ENCODE measurements around the gene ATXN7. TPM values are rescaled to one million over a fixed set of nuclear protein-coding genes. Genes with fewer than 3 reads are reported as not detected.

ATXN7 gene
- total RNA-seq, 1 donor from 2014 or later: 9.5 TPM

GRCh38 chr3:63932509-63933212, 69.0 kb downstream of the ATXN7 start:
- DNase-seq (ENCODE audit: low read depth) (no peak), FAIRE-seq (no peak)
- Histone ChIP-seq H3K4me3 (ENCODE audit: low read depth, low read length) (no peak overlapping the region), H3K27me3 (ENCODE audit: control insufficient read depth, insufficient read depth, low read length) (no peaks in the 10 kb centered on the region), H3K36me3 (ENCODE audit: control insufficient read depth, insufficient read depth, low read length) (no peaks in the 10 kb centered on the region)
- TF ChIP-seq, protein P1, sequence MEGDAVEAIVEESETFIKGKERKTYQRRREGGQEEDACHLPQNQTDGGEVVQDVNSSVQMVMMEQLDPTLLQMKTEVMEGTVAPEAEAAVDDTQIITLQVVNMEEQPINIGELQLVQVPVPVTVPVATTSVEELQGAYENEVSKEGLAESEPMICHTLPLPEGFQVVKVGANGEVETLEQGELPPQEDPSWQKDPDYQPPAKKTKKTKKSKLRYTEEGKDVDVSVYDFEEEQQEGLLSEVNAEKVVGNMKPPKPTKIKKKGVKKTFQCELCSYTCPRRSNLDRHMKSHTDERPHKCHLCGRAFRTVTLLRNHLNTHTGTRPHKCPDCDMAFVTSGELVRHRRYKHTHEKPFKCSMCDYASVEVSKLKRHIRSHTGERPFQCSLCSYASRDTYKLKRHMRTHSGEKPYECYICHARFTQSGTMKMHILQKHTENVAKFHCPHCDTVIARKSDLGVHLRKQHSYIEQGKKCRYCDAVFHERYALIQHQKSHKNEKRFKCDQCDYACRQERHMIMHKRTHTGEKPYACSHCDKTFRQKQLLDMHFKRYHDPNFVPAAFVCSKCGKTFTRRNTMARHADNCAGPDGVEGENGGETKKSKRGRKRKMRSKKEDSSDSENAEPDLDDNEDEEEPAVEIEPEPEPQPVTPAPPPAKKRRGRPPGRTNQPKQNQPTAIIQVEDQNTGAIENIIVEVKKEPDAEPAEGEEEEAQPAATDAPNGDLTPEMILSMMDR (IDR thresholded peaks at IDR 0.05; ENCODE audit: insufficient read depth, low read length, severe bottlenecking): no peak

GRCh38 chr3:63933459-63933858, 69.8 kb downstream of the ATXN7 start:
- TF ChIP-seq, protein P1 (IDR thresholded peaks at IDR 0.05; ENCODE audit: insufficient read depth, low read length, severe bottlenecking): no peak
- H3K36me3 ChIP-seq (ENCODE audit: control insufficient read depth, insufficient read depth, low read length): no peaks in the 10 kb centered on the region
- H3K27me3 ChIP-seq (ENCODE audit: control insufficient read depth, insufficient read depth, low read length): no peaks in the 10 kb centered on the region
- DNase-seq (ENCODE audit: low read depth) (no peak), FAIRE-seq (no peak)
- no peak overlapping the region for H3K4me3 ChIP-seq (ENCODE audit: low read depth, low read length)

DNA sequence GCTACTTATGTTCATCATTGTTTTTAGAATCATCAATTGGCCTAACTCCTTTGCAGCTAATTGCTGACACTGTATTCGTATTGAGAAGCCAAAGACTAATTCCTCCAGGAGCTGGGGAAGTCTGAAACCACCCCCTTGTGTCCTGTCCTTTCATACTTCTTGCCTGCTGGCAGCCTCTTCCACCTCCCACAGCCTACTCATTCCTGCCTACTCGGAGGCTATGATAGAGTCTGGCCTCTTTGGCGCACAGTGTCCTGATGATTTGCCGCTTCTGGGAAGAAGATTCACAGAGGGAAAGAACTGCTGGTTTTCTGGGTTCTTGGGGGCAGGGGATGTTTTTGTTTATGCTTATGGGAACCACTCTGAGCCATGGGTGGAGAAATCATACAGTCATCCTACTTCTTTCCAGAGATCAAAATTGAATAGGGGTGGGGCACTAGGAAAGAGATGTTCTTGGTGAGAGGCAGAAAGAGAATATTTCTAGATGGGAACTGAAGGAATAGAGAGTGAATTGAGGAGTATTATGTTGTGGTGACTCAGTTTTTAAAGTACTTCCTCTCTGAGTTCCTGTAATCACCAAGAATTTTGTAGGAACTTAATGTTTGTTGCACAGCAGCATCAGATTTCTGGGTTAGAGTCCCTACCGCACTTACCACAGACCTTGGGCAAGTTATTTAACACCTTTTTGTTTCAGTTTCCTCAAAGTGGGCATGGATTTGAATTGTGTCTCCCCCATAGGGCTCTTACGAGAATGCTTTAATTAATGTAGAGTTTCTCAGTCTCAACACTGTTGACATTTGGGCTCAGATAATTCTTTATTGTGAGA, 70.6 kb downstream of the ATXN7 start:
- DNase-seq (ENCODE audit: low read depth) (no peak), FAIRE-seq (no peak)
- TF ChIP-seq, protein P1 (IDR thresholded peaks at IDR 0.05; ENCODE audit: insufficient read depth, low read length, severe bottlenecking): no peak
- Histone ChIP-seq H3K27me3 (ENCODE audit: control insufficient read depth, insufficient read depth, low read length) (no peaks in the 10 kb centered on the region), H3K4me3 (ENCODE audit: low read depth, low read length) (no peak overlapping the region), H3K36me3 (ENCODE audit: control insufficient read depth, insufficient read depth, low read length) (no peaks in the 10 kb centered on the region)

- Histone ChIP-seq H3K4me3 (ENCODE audit: low read depth, low read length) (no peak overlapping the region), H3K36me3 (ENCODE audit: control insufficient read depth, insufficient read depth, low read length) (peaks cover under 1% of the 10 kb centered on the region), H3K27me3 (ENCODE audit: control insufficient read depth, insufficient read depth, low read length) (no peaks in the 10 kb centered on the region)
- TF ChIP-seq, protein P1 (IDR thresholded peaks at IDR 0.05; ENCODE audit: insufficient read depth, low read length, severe bottlenecking): no peak
- DNase-seq (ENCODE audit: low read depth) (no peak), FAIRE-seq (no peak)
Observed at GRCh38 chr3:63936925-63937324, 73.3 kb downstream of the ATXN7 start.

- FAIRE-seq (peak; percentile 83), DNase-seq (ENCODE audit: low read depth) (peak; percentile 87)
- Histone ChIP-seq H3K36me3 (ENCODE audit: control insufficient read depth, insufficient read depth, low read length) (peaks cover 2% of the 10 kb centered on the region), H3K27me3 (ENCODE audit: control insufficient read depth, insufficient read depth, low read length) (no peaks in the 10 kb centered on the region), H3K4me3 (ENCODE audit: low read depth, low read length) (no peak overlapping the region)
- TF ChIP-seq, protein P1 (IDR thresholded peaks at IDR 0.05; ENCODE audit: insufficient read depth, low read length, severe bottlenecking): no peak
Observed at GRCh38 chr3:63937661-63938651, 74.3 kb downstream of the ATXN7 start.
